ENCODE data around the gene PRH1. TPM values are rescaled to one million over a fixed set of nuclear protein-coding genes. Genes with fewer than 3 reads are reported as not detected.

The PRH1 gene
- total RNA-seq, 1 experiment from 2014 or later = 10.5 TPM

DNA sequence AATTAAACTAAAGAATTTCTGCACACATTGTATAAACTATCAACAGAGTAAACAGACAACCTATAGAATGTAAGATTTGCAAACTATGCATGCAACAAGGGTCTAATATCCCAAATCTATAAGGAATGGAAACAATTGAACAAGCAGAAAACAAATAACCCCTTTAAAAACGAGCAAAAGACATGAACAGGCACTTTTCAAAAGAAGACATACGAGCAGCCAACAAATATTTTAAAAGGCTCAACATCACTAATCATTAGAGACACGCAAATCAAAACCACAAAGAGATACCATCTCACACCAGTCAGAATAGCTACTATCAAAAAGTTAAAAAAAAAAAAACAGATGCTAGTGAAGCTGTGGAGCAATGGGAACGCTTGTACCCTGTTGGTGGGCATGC lies 20.6 kb upstream of the PRH1 start:
- no TSS peak for BruUV-seq (replicated peaks)
- Histone ChIP-seq H3K4me3 (ENCODE audit: low read depth in 2 of 2, low read length in 2 of 2) (no peak overlapping the region), H3K27ac (ENCODE audit: low read length) (no peak overlapping the region), H3K27me3 (ENCODE audit: control insufficient read depth, insufficient read depth, low read length) (no peaks in the 10 kb centered on the region), H3K4me1 (ENCODE audit: control insufficient read depth, insufficient read depth, low read length) (no peaks in the 10 kb centered on the region), H3K36me3 (ENCODE audit: control insufficient read depth, insufficient read depth, low read length) (no peaks in the 10 kb centered on the region), H3K9me3 (ENCODE audit: control insufficient read depth, insufficient read depth, low read depth, low read length) (no peaks in the 10 kb centered on the region)
- ChIA-PET CTCF (no interaction called here), POLR2A (no interaction called here)
- ATAC-seq (no peak), DNase-seq (ENCODE audit: low read depth, low spot score) (no peak)
- TF ChIP-seq REST (IDR thresholded peaks at IDR 0.05; ENCODE audit: insufficient read depth in 1 of 2, low read depth in 2 of 2, low read length in 1 of 2) (no peak), SIN3A (IDR thresholded peaks at IDR 0.05; ENCODE audit: borderline replicate concordance, insufficient read depth, low read depth, low read length) (no peak), POLR2AphosphoS5 (IDR thresholded peaks at IDR 0.05; ENCODE audit: low read depth, low read length) (no peak), TCF7L2 (IDR thresholded peaks at IDR 0.05; ENCODE audit: low read depth, low read length) (no peak)
- TF ChIP-seq, protein P1, sequence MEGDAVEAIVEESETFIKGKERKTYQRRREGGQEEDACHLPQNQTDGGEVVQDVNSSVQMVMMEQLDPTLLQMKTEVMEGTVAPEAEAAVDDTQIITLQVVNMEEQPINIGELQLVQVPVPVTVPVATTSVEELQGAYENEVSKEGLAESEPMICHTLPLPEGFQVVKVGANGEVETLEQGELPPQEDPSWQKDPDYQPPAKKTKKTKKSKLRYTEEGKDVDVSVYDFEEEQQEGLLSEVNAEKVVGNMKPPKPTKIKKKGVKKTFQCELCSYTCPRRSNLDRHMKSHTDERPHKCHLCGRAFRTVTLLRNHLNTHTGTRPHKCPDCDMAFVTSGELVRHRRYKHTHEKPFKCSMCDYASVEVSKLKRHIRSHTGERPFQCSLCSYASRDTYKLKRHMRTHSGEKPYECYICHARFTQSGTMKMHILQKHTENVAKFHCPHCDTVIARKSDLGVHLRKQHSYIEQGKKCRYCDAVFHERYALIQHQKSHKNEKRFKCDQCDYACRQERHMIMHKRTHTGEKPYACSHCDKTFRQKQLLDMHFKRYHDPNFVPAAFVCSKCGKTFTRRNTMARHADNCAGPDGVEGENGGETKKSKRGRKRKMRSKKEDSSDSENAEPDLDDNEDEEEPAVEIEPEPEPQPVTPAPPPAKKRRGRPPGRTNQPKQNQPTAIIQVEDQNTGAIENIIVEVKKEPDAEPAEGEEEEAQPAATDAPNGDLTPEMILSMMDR (IDR thresholded peaks at IDR 0.05) = no peak
- intact Hi-C loops (cut with micrococcal nuclease; ENCODE audit: unreplicated experiment) (no loop called here), in situ Hi-C loops (cut with HindIII; ENCODE audit: low pct_unique_long_range_greater_than_20kb, low sequenced_read_pairs) (no loop called here)

DNA sequence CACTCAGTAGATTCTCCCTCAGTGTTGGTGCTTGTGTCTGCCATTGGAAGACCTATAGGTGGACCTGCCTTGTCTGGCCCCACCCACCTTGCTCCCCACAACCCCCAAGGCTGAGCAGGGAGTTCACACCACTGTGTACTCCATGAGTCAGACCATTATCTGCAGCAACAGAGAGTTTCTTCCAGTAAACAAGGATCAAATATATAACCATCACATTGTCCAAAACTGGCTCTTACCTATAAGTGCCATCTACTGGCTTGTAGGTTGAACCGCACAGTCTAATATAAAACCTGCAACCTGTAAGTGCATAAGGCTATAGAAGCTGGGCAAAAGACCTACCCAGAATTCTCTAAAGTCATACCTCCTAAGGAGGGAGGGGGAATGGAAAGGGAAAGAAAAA lies 17.4 kb upstream of the PRH1 start:
- no peaks in the 10 kb centered on the region for H3K4me1 ChIP-seq (ENCODE audit: control insufficient read depth, insufficient read depth, low read length)
- intact Hi-C loops (cut with micrococcal nuclease; ENCODE audit: unreplicated experiment) (no loop called here), in situ Hi-C loops (cut with HindIII; ENCODE audit: low pct_unique_long_range_greater_than_20kb, low sequenced_read_pairs) (no loop called here)
- no peak overlapping the region for H3K4me3 ChIP-seq (ENCODE audit: low read depth in 2 of 2, low read length in 2 of 2)
- POLR2A ChIA-PET = no interaction called here
- CTCF ChIA-PET = no interaction called here
- H3K36me3 ChIP-seq (ENCODE audit: control insufficient read depth, insufficient read depth, low read length) = no peaks in the 10 kb centered on the region
- H3K27ac ChIP-seq (ENCODE audit: low read length) = no peak overlapping the region
- no TSS peak for BruUV-seq (replicated peaks)
- TF ChIP-seq SIN3A (IDR thresholded peaks at IDR 0.05; ENCODE audit: borderline replicate concordance, insufficient read depth, low read depth, low read length) (no peak), POLR2AphosphoS5 (IDR thresholded peaks at IDR 0.05; ENCODE audit: low read depth, low read length) (no peak), REST (IDR thresholded peaks at IDR 0.05; ENCODE audit: insufficient read depth in 1 of 2, low read depth in 2 of 2, low read length in 1 of 2) (no peak)
- TF ChIP-seq, protein P1 (IDR thresholded peaks at IDR 0.05) = peak; percentile 26; the same call in 1 of the 2 replicates
- ATAC-seq (no peak), DNase-seq (ENCODE audit: low read depth, low spot score) (no peak)
- no peaks in the 10 kb centered on the region for H3K9me3 ChIP-seq (ENCODE audit: control insufficient read depth, insufficient read depth, low read depth, low read length)
- H3K27me3 ChIP-seq (ENCODE audit: control insufficient read depth, insufficient read depth, low read length) = no peaks in the 10 kb centered on the region
